ENCODE measurements around the gene C6orf136. TPM values are rescaled to one million over a fixed set of nuclear protein-coding genes. Genes with fewer than 3 reads are reported as not detected.

C6orf136 gene
- total RNA-seq, 4 donors from 2014 or later, result 10.8 to 19.6 (median 16.6) TPM

- Histone ChIP-seq H3K9me3 (no peaks in the 10 kb centered on the region), H3K27me3 (no peaks in the 10 kb centered on the region), H3K4me1 (peaks cover 0 to 30% (median 13%) of the 10 kb centered on the region in 3 donors), H3K36me3 (peaks cover 0 to 55% of the 10 kb centered on the region in 2 donors), H3K27ac (no peak overlapping the region), H3K4me3 (no peak overlapping the region)
- no peak for ATAC-seq
- WGBS, 2 donors (ENCODE audit: low coverage in 1 of 2), result 70 to 80% methylated on average over 20 to 23 of the region's 27 CpGs
- TF ChIP-seq, protein P1, sequence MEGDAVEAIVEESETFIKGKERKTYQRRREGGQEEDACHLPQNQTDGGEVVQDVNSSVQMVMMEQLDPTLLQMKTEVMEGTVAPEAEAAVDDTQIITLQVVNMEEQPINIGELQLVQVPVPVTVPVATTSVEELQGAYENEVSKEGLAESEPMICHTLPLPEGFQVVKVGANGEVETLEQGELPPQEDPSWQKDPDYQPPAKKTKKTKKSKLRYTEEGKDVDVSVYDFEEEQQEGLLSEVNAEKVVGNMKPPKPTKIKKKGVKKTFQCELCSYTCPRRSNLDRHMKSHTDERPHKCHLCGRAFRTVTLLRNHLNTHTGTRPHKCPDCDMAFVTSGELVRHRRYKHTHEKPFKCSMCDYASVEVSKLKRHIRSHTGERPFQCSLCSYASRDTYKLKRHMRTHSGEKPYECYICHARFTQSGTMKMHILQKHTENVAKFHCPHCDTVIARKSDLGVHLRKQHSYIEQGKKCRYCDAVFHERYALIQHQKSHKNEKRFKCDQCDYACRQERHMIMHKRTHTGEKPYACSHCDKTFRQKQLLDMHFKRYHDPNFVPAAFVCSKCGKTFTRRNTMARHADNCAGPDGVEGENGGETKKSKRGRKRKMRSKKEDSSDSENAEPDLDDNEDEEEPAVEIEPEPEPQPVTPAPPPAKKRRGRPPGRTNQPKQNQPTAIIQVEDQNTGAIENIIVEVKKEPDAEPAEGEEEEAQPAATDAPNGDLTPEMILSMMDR (IDR thresholded peaks at IDR 0.05), result no peak
- no peak for TF ChIP-seq POLR2A (IDR thresholded peaks at IDR 0.05)
- no peak for TF ChIP-seq EP300 (IDR thresholded peaks at IDR 0.05)
- TF ChIP-seq POLR2AphosphoS5 (IDR thresholded peaks at IDR 0.05), result no peak
Measured at GRCh38 chr6:30670760-30671527, 24.0 kb downstream of the C6orf136 start.

DNA sequence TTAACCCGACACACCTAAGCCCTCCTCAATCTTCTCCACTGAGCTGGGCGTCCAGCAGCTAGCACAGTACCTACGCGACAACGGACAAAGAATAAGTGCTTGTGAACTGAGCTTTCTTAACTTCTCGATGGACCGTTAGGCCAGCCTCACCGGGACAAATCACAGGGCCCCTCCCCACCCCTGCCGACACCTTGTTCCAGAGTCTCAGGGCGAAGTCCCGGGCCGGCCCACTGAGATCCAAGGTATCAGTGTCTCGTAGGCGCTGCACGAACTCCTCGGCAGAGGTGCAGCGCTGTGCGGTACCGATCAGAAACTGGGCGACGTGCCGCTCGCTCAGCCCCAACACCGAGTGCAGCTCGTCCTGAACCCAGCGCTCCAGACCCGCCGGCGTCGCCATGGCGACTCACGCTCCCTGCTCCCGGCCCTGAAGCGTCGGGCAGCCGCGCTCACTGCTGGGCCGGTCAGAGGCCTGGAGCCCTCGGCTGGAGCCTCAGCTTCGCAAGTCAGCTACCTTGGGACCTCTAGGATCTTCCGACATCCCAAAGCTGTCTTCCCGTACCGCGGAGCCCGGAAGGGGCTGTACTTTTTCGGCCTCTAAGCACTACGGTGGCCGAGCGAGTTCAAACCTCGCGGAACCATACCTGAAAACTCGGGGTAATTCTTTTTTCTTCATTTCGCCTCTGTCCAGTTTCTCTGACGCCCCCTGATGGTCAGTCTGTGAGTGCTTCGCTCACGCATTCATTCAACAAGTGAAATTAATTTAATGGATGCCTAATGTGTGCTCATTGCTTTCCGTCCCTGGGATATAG lies 25.7 kb downstream of the C6orf136 start, which contains the start of gene DHX16:
TSS of gene DHX16 (minus strand) at position 562 of the 809 bp plus-strand sequence. CDS start at position 397, 165 bp downstream.
- WGBS, 2 donors (ENCODE audit: low coverage in 1 of 2), result 0 to 3% methylated on average over 10 of the region's 57 CpGs
- Histone ChIP-seq H3K9me3 (no peaks in the 10 kb centered on the region), H3K4me1 (peaks cover 0 to 30% (median 13%) of the 10 kb centered on the region in 3 donors), H3K36me3 (peaks cover 0 to 55% of the 10 kb centered on the region in 2 donors), H3K27me3 (no peaks in the 10 kb centered on the region), H3K27ac (peak within 1 kb of the TSS; percentile 2 to 89 (median 85)), H3K4me3 (peak within 1 kb of the TSS; percentile 59 to 91)
- peak; percentile 93 for ATAC-seq
- peak; percentile 90 for TF ChIP-seq POLR2AphosphoS5 (IDR thresholded peaks at IDR 0.05)
- TF ChIP-seq EP300 (IDR thresholded peaks at IDR 0.05), result no peak
- TF ChIP-seq, protein P1 (IDR thresholded peaks at IDR 0.05), result peak in 3 of 4 experiments; percentile 83 to 94 (median 87)
- TF ChIP-seq POLR2A (IDR thresholded peaks at IDR 0.05), result peak in 1 of 2 donors; percentile 29

DNA sequence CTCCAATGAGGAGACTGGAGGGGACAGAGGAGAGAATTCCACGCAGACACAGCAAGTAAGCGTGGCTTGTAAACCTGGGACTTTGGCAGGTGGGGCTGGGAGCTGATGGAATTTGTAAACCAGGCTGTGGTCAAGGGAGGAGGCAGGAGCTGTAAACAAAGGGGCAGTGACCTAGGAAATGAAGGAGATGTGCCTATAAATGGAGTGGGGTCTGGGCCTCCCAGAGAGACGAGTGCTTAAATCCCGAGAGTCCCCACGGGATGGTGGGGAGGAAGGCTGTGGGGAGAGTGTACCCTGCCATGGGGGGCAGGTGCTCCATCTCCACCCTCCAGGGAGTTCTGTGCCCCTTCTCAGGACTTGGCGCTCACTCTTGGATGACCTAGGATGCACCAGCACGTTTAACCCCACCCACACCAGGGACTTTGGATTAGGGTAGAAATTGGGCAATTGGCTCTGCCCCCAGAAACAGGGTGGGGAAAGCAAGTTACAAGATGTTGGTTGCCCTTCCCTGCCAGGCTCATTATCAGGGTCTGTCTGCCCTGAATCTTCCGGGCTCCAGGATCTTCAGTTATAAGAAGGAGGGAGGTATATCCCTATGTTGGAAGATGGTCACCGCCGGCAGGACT lies 29.8 kb downstream of the C6orf136 start:
- ATAC-seq, result no peak
- no peaks in the 10 kb centered on the region for H3K9me3 ChIP-seq
- peaks cover 0 to 46% of the 10 kb centered on the region in 2 donors for H3K36me3 ChIP-seq
- TF ChIP-seq, protein P1 (IDR thresholded peaks at IDR 0.05), result no peak
- TF ChIP-seq POLR2A (IDR thresholded peaks at IDR 0.05) (no peak), POLR2AphosphoS5 (IDR thresholded peaks at IDR 0.05) (no peak), EP300 (IDR thresholded peaks at IDR 0.05) (no peak)
- H3K4me3 ChIP-seq, result no peak overlapping the region
- H3K27ac ChIP-seq, result peak overlapping the region in 1 of 4 donors; percentile 10
- H3K4me1 ChIP-seq, result peaks cover 5 to 54% (median 33%) of the 10 kb centered on the region in 3 donors
- WGBS, 2 donors (ENCODE audit: low coverage in 1 of 2), result 69 to 71% methylated on average over 4 to 10 of the region's 10 CpGs
- H3K27me3 ChIP-seq, result no peaks in the 10 kb centered on the region

- TF ChIP-seq POLR2AphosphoS5 (IDR thresholded peaks at IDR 0.05) (peak; percentile 55), EP300 (IDR thresholded peaks at IDR 0.05) (no peak), POLR2A (IDR thresholded peaks at IDR 0.05) (no peak)
- TF ChIP-seq, protein P1 (IDR thresholded peaks at IDR 0.05), result peak in 3 of 4 experiments; percentile 95 to 99 (median 98)
- Histone ChIP-seq H3K9me3 (no peaks in the 10 kb centered on the region), H3K4me3 (peak overlapping the region in 1 of 2 donors; percentile 92), H3K36me3 (peaks cover 0 to 46% of the 10 kb centered on the region in 2 donors), H3K4me1 (peaks cover 5 to 63% (median 38%) of the 10 kb centered on the region in 3 donors), H3K27ac (peak overlapping the region; percentile 41 to 100 (median 80)), H3K27me3 (no peaks in the 10 kb centered on the region)
- WGBS, 2 donors (ENCODE audit: low coverage in 1 of 2), result 11% methylated on average over 8 of the region's 31 CpGs; no CpG with 5 or more reads in 1 of the 2 donors
- ATAC-seq, result peak; percentile 65
Measured at GRCh38 chr6:30678964-30679726, 32.2 kb downstream of the C6orf136 start.
